OCI-LY7 (cell line): ENCODE measurements around the gene DNAJB12.
"Not testable (repeated sequence)": the region's sequence is repeated elsewhere in the genome, so short reads cannot be mapped to it uniquely, and the experiment has no call there.

Experiments used
- EZH2phosphoT487 ChIP-seq: fragments of 200-600 bp; sonication (generic); IDR thresholded peaks from 2 replicates; pipeline ENCODE4 v1.6.1; 2018; ENCODE audit warnings: low read depth, borderline replicate concordance, mild to moderate bottlenecking, mixed run types, antibody characterized with exemption, low read length, moderate library complexity, mixed read lengths
- TF ChIP-seq, protein P1 (sequence below): fragments of 200-600 bp; sonication (generic); conservative IDR thresholded peaks from 2 replicates; pipeline ENCODE4 v1.5.1; 2014; ENCODE audit warnings: mild to moderate bottlenecking, antibody characterized with exemption, low read length, moderate library complexity, mixed read lengths

DNA sequence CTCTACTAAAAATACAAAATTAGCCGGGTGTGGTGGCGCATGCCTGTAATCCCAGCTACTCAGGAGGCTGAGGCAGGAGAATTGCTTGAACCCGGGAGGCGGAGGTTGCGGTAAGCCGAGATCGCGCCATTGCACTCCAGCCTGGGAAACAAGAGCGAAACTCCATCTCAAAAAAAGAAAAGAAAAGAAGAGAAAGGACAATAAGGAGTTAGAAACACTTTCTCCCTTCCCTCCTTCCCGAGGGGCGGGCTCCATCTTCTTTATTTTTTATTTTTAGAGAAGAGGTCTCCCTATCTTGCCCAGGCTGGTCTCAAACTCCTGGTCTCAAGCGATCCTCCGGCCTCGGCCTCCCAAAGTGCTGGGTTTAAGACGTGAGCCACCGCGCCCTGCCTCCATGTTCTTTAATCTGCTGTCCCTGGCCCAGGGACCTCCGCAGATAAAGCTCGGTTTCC, 57.9 kb downstream of the DNAJB12 start:
- TF ChIP-seq, protein P1, sequence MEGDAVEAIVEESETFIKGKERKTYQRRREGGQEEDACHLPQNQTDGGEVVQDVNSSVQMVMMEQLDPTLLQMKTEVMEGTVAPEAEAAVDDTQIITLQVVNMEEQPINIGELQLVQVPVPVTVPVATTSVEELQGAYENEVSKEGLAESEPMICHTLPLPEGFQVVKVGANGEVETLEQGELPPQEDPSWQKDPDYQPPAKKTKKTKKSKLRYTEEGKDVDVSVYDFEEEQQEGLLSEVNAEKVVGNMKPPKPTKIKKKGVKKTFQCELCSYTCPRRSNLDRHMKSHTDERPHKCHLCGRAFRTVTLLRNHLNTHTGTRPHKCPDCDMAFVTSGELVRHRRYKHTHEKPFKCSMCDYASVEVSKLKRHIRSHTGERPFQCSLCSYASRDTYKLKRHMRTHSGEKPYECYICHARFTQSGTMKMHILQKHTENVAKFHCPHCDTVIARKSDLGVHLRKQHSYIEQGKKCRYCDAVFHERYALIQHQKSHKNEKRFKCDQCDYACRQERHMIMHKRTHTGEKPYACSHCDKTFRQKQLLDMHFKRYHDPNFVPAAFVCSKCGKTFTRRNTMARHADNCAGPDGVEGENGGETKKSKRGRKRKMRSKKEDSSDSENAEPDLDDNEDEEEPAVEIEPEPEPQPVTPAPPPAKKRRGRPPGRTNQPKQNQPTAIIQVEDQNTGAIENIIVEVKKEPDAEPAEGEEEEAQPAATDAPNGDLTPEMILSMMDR = not testable (repeated sequence)
- TF ChIP-seq EZH2phosphoT487 = not testable (repeated sequence)
